ENCODE results near the gene CCDC159.
"Not testable (repeated sequence)": the region's sequence is repeated elsewhere in the genome, so short reads cannot be mapped to it uniquely, and the experiment has no call there.

The CCDC159 gene

DNA sequence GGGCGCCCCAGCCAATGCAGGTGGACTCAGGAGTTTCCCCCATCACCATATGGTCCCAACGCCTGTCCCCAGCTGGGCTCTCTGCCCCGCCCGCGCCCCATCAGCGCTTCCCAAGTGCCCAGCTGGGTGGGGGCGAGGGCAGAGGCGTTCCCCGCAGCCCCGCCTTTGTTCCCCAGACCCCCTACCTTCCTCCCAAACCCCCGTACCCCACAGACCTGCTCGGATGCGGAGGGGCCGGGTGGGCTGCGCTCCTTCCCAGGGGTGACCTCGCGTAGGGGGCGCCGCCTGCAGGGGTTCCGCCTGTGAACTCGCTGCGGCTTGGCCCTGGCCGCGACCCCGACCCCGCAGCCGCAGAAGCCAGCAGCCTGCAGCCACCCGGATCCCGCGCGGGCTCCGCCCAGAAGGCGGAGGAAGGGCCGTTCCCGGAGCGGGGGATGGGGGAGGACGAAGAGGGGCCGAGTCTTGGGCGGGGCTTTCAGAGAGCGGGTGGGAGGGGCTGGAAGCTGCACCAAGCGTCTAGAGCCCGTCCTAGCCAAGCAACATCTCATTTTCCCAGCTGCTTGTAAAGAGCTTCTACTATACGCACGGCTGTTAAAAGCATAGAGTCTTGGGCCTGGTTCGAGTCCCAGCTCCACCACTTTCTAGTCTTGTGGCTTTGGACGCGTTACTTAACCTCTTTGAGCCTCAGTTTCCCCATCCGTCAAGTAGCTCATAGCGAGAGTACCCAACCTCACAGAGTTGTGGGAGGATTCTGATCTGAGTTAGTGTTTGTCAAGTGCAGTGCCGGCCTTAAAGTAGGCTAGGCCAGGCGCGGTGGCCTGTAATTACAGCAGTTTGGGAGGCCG, 6.8 kb upstream of the CCDC159 start, which contains the start of gene RAB3D (continued):
- TF ChIP-seq, protein P1, sequence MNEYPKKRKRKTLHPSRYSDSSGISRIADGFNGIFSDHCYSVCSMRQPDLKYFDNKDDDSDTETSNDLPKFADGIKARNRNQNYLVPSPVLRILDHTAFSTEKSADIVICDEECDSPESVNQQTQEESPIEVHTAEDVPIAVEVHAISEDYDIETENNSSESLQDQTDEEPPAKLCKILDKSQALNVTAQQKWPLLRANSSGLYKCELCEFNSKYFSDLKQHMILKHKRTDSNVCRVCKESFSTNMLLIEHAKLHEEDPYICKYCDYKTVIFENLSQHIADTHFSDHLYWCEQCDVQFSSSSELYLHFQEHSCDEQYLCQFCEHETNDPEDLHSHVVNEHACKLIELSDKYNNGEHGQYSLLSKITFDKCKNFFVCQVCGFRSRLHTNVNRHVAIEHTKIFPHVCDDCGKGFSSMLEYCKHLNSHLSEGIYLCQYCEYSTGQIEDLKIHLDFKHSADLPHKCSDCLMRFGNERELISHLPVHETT (tag by site-specific recombination; IDR thresholded peaks at IDR 0.05) = no peak
- no peak for TF ChIP-seq MZF1 (tag by site-specific recombination; IDR thresholded peaks at IDR 0.05; ENCODE audit: borderline replicate concordance)
- TF ChIP-seq, protein P2, sequence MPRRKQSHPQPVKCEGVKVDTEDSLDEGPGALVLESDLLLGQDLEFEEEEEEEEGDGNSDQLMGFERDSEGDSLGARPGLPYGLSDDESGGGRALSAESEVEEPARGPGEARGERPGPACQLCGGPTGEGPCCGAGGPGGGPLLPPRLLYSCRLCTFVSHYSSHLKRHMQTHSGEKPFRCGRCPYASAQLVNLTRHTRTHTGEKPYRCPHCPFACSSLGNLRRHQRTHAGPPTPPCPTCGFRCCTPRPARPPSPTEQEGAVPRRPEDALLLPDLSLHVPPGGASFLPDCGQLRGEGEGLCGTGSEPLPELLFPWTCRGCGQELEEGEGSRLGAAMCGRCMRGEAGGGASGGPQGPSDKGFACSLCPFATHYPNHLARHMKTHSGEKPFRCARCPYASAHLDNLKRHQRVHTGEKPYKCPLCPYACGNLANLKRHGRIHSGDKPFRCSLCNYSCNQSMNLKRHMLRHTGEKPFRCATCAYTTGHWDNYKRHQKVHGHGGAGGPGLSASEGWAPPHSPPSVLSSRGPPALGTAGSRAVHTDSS (tag by site-specific recombination; IDR thresholded peaks at IDR 0.05) = no peak
- no peak for TF ChIP-seq ZNF223 (tag by site-specific recombination; IDR thresholded peaks at IDR 0.05)
- TF ChIP-seq, protein P3, sequence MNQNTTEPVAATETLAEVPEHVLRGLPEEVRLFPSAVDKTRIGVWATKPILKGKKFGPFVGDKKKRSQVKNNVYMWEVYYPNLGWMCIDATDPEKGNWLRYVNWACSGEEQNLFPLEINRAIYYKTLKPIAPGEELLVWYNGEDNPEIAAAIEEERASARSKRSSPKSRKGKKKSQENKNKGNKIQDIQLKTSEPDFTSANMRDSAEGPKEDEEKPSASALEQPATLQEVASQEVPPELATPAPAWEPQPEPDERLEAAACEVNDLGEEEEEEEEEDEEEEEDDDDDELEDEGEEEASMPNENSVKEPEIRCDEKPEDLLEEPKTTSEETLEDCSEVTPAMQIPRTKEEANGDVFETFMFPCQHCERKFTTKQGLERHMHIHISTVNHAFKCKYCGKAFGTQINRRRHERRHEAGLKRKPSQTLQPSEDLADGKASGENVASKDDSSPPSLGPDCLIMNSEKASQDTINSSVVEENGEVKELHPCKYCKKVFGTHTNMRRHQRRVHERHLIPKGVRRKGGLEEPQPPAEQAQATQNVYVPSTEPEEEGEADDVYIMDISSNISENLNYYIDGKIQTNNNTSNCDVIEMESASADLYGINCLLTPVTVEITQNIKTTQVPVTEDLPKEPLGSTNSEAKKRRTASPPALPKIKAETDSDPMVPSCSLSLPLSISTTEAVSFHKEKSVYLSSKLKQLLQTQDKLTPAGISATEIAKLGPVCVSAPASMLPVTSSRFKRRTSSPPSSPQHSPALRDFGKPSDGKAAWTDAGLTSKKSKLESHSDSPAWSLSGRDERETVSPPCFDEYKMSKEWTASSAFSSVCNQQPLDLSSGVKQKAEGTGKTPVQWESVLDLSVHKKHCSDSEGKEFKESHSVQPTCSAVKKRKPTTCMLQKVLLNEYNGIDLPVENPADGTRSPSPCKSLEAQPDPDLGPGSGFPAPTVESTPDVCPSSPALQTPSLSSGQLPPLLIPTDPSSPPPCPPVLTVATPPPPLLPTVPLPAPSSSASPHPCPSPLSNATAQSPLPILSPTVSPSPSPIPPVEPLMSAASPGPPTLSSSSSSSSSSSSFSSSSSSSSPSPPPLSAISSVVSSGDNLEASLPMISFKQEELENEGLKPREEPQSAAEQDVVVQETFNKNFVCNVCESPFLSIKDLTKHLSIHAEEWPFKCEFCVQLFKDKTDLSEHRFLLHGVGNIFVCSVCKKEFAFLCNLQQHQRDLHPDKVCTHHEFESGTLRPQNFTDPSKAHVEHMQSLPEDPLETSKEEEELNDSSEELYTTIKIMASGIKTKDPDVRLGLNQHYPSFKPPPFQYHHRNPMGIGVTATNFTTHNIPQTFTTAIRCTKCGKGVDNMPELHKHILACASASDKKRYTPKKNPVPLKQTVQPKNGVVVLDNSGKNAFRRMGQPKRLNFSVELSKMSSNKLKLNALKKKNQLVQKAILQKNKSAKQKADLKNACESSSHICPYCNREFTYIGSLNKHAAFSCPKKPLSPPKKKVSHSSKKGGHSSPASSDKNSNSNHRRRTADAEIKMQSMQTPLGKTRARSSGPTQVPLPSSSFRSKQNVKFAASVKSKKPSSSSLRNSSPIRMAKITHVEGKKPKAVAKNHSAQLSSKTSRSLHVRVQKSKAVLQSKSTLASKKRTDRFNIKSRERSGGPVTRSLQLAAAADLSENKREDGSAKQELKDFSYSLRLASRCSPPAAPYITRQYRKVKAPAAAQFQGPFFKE (tag by site-specific recombination; IDR thresholded peaks at IDR 0.05; ENCODE audit: borderline replicate concordance) = no peak
- peak; percentile 94 for TF ChIP-seq ZFHX2 (tag by site-specific recombination; conservative IDR thresholded peaks at IDR 0.05)
- TF ChIP-seq, protein P4, sequence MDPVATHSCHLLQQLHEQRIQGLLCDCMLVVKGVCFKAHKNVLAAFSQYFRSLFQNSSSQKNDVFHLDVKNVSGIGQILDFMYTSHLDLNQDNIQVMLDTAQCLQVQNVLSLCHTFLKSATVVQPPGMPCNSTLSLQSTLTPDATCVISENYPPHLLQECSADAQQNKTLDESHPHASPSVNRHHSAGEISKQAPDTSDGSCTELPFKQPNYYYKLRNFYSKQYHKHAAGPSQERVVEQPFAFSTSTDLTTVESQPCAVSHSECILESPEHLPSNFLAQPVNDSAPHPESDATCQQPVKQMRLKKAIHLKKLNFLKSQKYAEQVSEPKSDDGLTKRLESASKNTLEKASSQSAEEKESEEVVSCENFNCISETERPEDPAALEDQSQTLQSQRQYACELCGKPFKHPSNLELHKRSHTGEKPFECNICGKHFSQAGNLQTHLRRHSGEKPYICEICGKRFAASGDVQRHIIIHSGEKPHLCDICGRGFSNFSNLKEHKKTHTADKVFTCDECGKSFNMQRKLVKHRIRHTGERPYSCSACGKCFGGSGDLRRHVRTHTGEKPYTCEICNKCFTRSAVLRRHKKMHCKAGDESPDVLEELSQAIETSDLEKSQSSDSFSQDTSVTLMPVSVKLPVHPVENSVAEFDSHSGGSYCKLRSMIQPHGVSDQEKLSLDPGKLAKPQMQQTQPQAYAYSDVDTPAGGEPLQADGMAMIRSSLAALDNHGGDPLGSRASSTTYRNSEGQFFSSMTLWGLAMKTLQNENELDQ (tag by site-specific recombination; IDR thresholded peaks at IDR 0.05; ENCODE audit: low read depth) = no peak

DNA sequence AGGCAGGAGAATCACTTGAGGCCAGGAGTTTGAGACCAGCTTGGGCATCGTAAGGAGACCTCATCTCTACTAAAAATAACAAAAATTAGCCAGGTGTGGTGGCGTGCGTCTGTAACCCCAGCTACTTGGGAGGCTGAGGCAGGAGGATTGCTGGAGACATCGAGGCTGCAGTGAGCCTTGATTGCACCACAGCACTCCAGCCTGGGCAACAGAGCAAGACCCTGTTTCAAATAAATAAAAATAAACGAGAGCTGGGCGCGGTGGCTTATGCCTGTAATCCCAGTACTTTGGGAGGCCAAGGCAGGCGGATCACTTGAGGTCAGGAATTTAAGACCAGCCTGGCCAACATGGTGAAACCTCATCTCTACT, 6.2 kb upstream of the CCDC159 start:
- peak overlapping the region; percentile 47; the same call in 1 of the 2 replicates for H3K27ac ChIP-seq (ENCODE audit: extremely low read depth, low read depth, low read length)
- CTCF ChIA-PET = interaction anchor here (0.5 to 0.9 kb wide), 4 partner anchors 46 to 351 kb away, joined by 3 to 5 read pairs (median 4); no protein-coding TSS in a partner anchor

DNA sequence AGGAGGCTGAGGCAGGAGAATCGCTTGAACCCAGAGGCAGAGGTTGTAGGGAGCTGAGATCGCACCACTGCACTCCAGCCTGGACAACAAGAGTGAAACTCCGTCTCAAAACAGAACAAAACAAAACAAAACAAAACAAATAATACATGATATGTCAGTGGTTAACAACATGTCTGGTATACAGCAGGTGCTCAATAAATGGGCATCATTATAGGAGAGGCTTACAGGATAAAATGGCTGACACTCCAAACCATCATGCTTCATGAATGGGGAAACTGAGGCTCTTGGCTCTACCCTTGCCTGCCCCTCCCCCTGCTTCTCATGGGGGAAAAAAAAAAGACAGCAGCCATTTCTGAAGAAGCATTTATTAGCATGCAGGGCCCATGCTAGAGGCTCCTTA, 3.9 kb upstream of the CCDC159 start:
- ChIA-PET POLR2A (no interaction called here), CTCF (interaction anchor here (0.6 kb wide), 1 partner anchor 15 kb away, joined by 3 read pairs; no protein-coding TSS in a partner anchor)
- no peak for TF ChIP-seq OSR2 (tag by site-specific recombination; IDR thresholded peaks at IDR 0.05)
- TF ChIP-seq, protein P5, sequence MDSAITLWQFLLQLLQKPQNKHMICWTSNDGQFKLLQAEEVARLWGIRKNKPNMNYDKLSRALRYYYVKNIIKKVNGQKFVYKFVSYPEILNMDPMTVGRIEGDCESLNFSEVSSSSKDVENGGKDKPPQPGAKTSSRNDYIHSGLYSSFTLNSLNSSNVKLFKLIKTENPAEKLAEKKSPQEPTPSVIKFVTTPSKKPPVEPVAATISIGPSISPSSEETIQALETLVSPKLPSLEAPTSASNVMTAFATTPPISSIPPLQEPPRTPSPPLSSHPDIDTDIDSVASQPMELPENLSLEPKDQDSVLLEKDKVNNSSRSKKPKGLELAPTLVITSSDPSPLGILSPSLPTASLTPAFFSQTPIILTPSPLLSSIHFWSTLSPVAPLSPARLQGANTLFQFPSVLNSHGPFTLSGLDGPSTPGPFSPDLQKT (IDR thresholded peaks at IDR 0.05; ENCODE audit: borderline replicate concordance, low read depth, low read length) = no peak
- no peak for TF ChIP-seq YY1 (tag by site-specific recombination; IDR thresholded peaks at IDR 0.05)
- peak; percentile 91 for TF ChIP-seq ZNF792 (tag by site-specific recombination; IDR thresholded peaks at IDR 0.05)
- no peak for TF ChIP-seq ZNF2 (tag by site-specific recombination; IDR thresholded peaks at IDR 0.05)
- H3K36me3 ChIP-seq (ENCODE audit: control insufficient read depth in 2 of 2, insufficient read depth in 1 of 2, low read length in 2 of 2) = peaks cover 0 to 12% of the 10 kb centered on the region in 2 experiments; a peak in 1 of 3 replicates
- no peak overlapping the region for H3K4me3 ChIP-seq (ENCODE audit: low read depth, low read length)
- no peaks in the 10 kb centered on the region for H3K9me3 ChIP-seq (ENCODE audit: control insufficient read depth, insufficient read depth, low read depth, low read length)
- no peak overlapping the region for H3K27ac ChIP-seq (ENCODE audit: extremely low read depth, low read depth, low read length)
- H3K4me1 ChIP-seq (ENCODE audit: control insufficient read depth, insufficient read depth, low read length) = no peaks in the 10 kb centered on the region

More for the DNA sequence above, 6.2 kb upstream of the CCDC159 start:
- H3K4me1 ChIP-seq (ENCODE audit: control insufficient read depth, insufficient read depth, low read length); H3K4me3 ChIP-seq (ENCODE audit: low read depth, low read length); H3K9me3 ChIP-seq (ENCODE audit: control insufficient read depth, insufficient read depth, low read depth, low read length): not testable (repeated sequence)
- TF ChIP-seq ZNF121 (tag by site-specific recombination; IDR thresholded peaks at IDR 0.05) = peak; percentile 87; the same call in 1 of the 2 replicates
- peaks cover 0 to 31% of the 10 kb centered on the region in 2 experiments; a peak in 2 of 3 replicates for H3K36me3 ChIP-seq (ENCODE audit: control insufficient read depth in 2 of 2, insufficient read depth in 1 of 2, low read length in 2 of 2)
- POLR2A ChIA-PET = interaction anchor here (0.6 to 2.2 kb wide), 5 partner anchors 9 to 615 kb away, joined by 3 to 12 read pairs (median 3); partner anchors contain the start of gene SWSAP1
